Measurements from ENCODE around the gene RAB33A. TPM values are rescaled to one million over a fixed set of nuclear protein-coding genes. Genes with fewer than 3 reads are reported as not detected.

RAB33A gene
- total and polyA plus RNA-seq, 9 of the 15 experiments (the other 6 are each of a cell fraction or from before 2014, with no cell fraction given): 0.04 to 0.20 (median 0.06) TPM; not detected in 4

DNA sequence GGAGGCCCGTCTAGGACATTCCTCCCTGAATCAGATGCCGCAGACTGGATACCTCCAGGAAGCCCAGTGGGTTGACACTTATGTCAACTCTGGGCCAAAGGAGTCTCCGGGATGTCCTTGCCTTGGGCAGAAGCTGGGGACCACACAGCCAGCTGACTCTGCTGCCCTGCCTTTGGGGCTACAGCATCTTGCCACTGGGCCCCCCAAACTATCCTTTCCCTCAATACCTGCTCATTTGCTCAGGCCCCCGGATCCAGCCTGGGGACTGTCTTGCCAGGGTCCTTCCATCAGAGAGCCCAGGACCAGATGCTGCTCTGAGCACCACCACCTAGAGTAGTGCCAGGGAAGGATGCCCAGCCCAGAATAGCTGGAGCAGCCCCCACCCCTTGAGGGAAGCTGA lies 19.0 kb downstream of the RAB33A start (continued):
- TF ChIP-seq ETV6 (IDR thresholded peaks at IDR 0.05; ENCODE audit: borderline replicate concordance in 1 of 2, low read depth in 2 of 2, low read length in 1 of 2): no peak
- TF ChIP-seq ETV6 (CRISPR knock-in tag; IDR thresholded peaks at IDR 0.05; ENCODE audit: borderline replicate concordance): no peak
- TF ChIP-seq PRPF4 (IDR thresholded peaks at IDR 0.05; ENCODE audit: insufficient read depth, low read depth, low read length, poor library complexity, severe bottlenecking): no peak
- no peak for TF ChIP-seq ZNF239 (CRISPR knock-in tag; IDR thresholded peaks at IDR 0.05)
- TF ChIP-seq RBM17 (IDR thresholded peaks at IDR 0.05; ENCODE audit: borderline replicate concordance, low read depth, low read length): no peak

DNA sequence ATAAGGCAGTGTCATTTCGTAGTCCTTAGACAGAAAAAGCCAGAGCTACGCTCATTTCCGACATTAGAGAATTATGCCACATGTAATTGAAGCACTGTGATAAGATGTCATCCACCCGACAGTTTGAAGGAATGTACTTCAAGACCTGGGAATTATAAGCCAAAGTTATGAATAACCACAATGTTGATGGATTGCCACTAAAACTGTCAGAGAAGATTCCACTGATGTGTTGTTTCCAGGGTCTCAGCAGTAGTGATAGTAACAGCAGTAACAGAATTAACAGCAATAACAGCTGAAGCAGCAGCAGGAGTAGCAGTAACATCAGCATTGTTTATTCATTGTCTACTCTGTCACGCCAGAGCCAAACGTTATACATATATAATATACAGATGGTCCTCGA lies 24.7 kb downstream of the RAB33A start:
- FAIRE-seq (no peak), DNase-seq (ENCODE audit: extremely low read depth in 1 of 4, low spot score in 3 of 4) (no peak), ATAC-seq (no peak)
- in situ Hi-C loops (cut with MboI): no loop called here
- no peaks in the 10 kb centered on the region for H3K79me2 ChIP-seq (ENCODE audit: control insufficient read depth, insufficient read depth, low read length)
- no peak overlapping the region for H3K27ac ChIP-seq (ENCODE audit: extremely low read depth, low read depth, low read length)
- no TSS peak for BruUV-seq (replicated peaks)
- H4K20me1 ChIP-seq (replicated peaks; ENCODE audit: control insufficient read depth, insufficient read depth, low read length): no peaks in the 10 kb centered on the region
- no peaks in the 10 kb centered on the region for H3K9me1 ChIP-seq (ENCODE audit: control insufficient read depth, insufficient read depth, low read length)
- intact Hi-C loops (cut with micrococcal nuclease): loop anchor here (10.0 kb wide), 1 partner anchor 1478 kb away; no protein-coding TSS in a partner anchor
- peaks cover 0 to 8% of the 10 kb centered on the region in 2 experiments; a peak in 2 of 5 replicates for H3K4me1 ChIP-seq (replicated peaks in 1 of 2; ENCODE audit: control insufficient read depth in 2 of 2, insufficient read depth in 2 of 2, low read length in 2 of 2)
- H2AFZ ChIP-seq (ENCODE audit: low read depth, low read length): no peak overlapping the region
- no peaks in the 10 kb centered on the region for H3K36me3 ChIP-seq (ENCODE audit: control insufficient read depth, insufficient read depth, low read length)
- 25% methylated on average over 7 of the region's 7 CpGs for WGBS (ENCODE audit: insufficient coverage, low coverage, missing lambda C conversion rate)
- H3K4me3 ChIP-seq: no peak overlapping the region
- H3K27me3 ChIP-seq (ENCODE audit: control insufficient read depth in 2 of 2, insufficient read depth in 2 of 2, low read length in 2 of 2): no peaks in the 10 kb centered on the region
- ChIA-PET POLR2A (no interaction called here), CTCF (ENCODE audit: low intra/inter-chr PET ratio) (no interaction called here)
- no peak overlapping the region for H3K4me2 ChIP-seq (ENCODE audit: insufficient read depth, low read length)
- no peaks in the 10 kb centered on the region for H3K9me3 ChIP-seq (replicated peaks; ENCODE audit: control insufficient read depth, insufficient read depth, low read depth, low read length)
- no peak overlapping the region for H3K9ac ChIP-seq (ENCODE audit: insufficient read depth in 1 of 2, low read depth in 2 of 2, low read length in 2 of 2)
- TF ChIP-seq, protein P1, sequence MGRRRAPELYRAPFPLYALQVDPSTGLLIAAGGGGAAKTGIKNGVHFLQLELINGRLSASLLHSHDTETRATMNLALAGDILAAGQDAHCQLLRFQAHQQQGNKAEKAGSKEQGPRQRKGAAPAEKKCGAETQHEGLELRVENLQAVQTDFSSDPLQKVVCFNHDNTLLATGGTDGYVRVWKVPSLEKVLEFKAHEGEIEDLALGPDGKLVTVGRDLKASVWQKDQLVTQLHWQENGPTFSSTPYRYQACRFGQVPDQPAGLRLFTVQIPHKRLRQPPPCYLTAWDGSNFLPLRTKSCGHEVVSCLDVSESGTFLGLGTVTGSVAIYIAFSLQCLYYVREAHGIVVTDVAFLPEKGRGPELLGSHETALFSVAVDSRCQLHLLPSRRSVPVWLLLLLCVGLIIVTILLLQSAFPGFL (CRISPR knock-in tag; IDR thresholded peaks at IDR 0.05): no peak
- TF ChIP-seq RFX7 (CRISPR knock-in tag; IDR thresholded peaks at IDR 0.05): no peak
- TF ChIP-seq, protein P2, sequence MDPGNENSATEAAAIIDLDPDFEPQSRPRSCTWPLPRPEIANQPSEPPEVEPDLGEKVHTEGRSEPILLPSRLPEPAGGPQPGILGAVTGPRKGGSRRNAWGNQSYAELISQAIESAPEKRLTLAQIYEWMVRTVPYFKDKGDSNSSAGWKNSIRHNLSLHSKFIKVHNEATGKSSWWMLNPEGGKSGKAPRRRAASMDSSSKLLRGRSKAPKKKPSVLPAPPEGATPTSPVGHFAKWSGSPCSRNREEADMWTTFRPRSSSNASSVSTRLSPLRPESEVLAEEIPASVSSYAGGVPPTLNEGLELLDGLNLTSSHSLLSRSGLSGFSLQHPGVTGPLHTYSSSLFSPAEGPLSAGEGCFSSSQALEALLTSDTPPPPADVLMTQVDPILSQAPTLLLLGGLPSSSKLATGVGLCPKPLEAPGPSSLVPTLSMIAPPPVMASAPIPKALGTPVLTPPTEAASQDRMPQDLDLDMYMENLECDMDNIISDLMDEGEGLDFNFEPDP (CRISPR knock-in tag; IDR thresholded peaks at IDR 0.05): no peak
- no peak for TF ChIP-seq BDP1 (IDR thresholded peaks at IDR 0.05; ENCODE audit: insufficient read depth, insufficient read length)
- TF ChIP-seq MEIS2 (IDR thresholded peaks at IDR 0.05; ENCODE audit: partially characterized antibody): peak; percentile 92
- no peak for TF ChIP-seq GABPB2 (CRISPR knock-in tag; conservative IDR thresholded peaks at IDR 0.05)
- no peak for TF ChIP-seq SMARCA4 (IDR thresholded peaks at IDR 0.05)
- no peak for TF ChIP-seq ZNF212 (CRISPR knock-in tag; IDR thresholded peaks at IDR 0.05)
- TF ChIP-seq, protein P3, sequence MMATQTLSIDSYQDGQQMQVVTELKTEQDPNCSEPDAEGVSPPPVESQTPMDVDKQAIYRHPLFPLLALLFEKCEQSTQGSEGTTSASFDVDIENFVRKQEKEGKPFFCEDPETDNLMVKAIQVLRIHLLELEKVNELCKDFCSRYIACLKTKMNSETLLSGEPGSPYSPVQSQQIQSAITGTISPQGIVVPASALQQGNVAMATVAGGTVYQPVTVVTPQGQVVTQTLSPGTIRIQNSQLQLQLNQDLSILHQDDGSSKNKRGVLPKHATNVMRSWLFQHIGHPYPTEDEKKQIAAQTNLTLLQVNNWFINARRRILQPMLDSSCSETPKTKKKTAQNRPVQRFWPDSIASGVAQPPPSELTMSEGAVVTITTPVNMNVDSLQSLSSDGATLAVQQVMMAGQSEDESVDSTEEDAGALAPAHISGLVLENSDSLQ (IDR thresholded peaks at IDR 0.05): peak; percentile 48
- no peak for TF ChIP-seq MTA1 (IDR thresholded peaks at IDR 0.05; ENCODE audit: borderline replicate concordance)
- TF ChIP-seq KDM4B (IDR thresholded peaks at IDR 0.05; ENCODE audit: borderline replicate concordance in 2 of 2, low read depth in 1 of 2): no peak
- no peak for TF ChIP-seq POLR2H (tag; IDR thresholded peaks at IDR 0.05; ENCODE audit: low read depth)

Data from K562 (cell line).